Common myeloid progenitor, CD34-positive (primary cell): ENCODE measurements around the gene CABLES2.

Source experiments
- CTCF ChIA-PET: fragments of 350-600 bp; sonication (Branson Sonifier 250); formaldehyde crosslinking; loops from one replicate; lab custom pipeline; 2021; ENCODE audit warnings: antibody characterized with exemption; lab: Charles Lee
- POLR2A ChIA-PET: fragments of 350-600 bp; sonication (Branson Sonifier 250); formaldehyde crosslinking; loops from one replicate; lab custom pipeline; 2021; ENCODE audit warnings: antibody characterized with exemption; lab: Charles Lee
- DNase-seq, 3 donors: peaks; one replicate each; pipeline versions ENCODE4 v3.0.0 to v3.0.0-alpha.2; 2013
- H3K27ac ChIP-seq, 2 experiments: 1 replicate in 1 of 2; 2 replicates in 1 of 2; pipeline ENCODE4 v1.7.0; 2013; ENCODE audit warnings: inconsistent platforms in 2 of 2, low read length in 2 of 2, mild to moderate bottlenecking in 2 of 2, low read depth in 1 of 2, moderate library complexity in 1 of 2; ENCODE audit not compliant: severe bottlenecking in 2 of 2, insufficient read depth in 1 of 2, poor library complexity in 1 of 2
- H3K27me3 ChIP-seq, 5 experiments: replicated peaks in 2 of 5; 1 replicate in 3 of 5; 2 replicates in 2 of 5; pipeline versions ENCODE4 v1.6.1 to v1.7.0; 2013; ENCODE audit warnings: low read length in 4 of 5, mild to moderate bottlenecking in 2 of 5, moderate library complexity in 2 of 5, inconsistent platforms in 1 of 5; ENCODE audit not compliant: insufficient read depth in 5 of 5, control insufficient read depth in 4 of 5
- H3K36me3 ChIP-seq, 4 experiments: 1 replicate in 2 of 4; 2 replicates in 2 of 4; pipeline versions ENCODE4 v1.6.1 to v1.7.0; 2013; ENCODE audit warnings: low read length in 3 of 4, control low read depth in 1 of 4, mild to moderate bottlenecking in 1 of 4; ENCODE audit not compliant: control insufficient read depth in 4 of 4, insufficient read depth in 4 of 4
- H3K4me1 ChIP-seq, 4 experiments: 1 replicate in 3 of 4; 2 replicates in 1 of 4; pipeline versions ENCODE4 v1.6.1 to v1.7.1; 2013; ENCODE audit warnings: low read length in 3 of 4, mild to moderate bottlenecking in 3 of 4, control low read depth in 1 of 4, inconsistent platforms in 1 of 4, moderate library complexity in 1 of 4; ENCODE audit not compliant: control insufficient read depth in 4 of 4, insufficient read depth in 4 of 4; ENCODE audit errors: control extremely low read depth in 1 of 4
- H3K4me3 ChIP-seq, 7 experiments: 1 replicate in 4 of 7; 2 replicates in 3 of 7; pipeline versions ENCODE4 v1.5.1 to v1.7.0; 2013; ENCODE audit warnings: mild to moderate bottlenecking in 7 of 7, low read length in 6 of 7, moderate library complexity in 6 of 7, inconsistent platforms in 2 of 7, low read depth in 2 of 7, control low read depth in 1 of 7; ENCODE audit not compliant: insufficient read depth in 4 of 7, control insufficient read depth in 1 of 7; ENCODE audit errors: extremely low read depth in 1 of 7
- H3K9me3 ChIP-seq, 5 experiments: 1 replicate in 4 of 5; 2 replicates in 1 of 5; pipeline versions ENCODE4 v1.6.1 to v1.7.1; 2013; ENCODE audit warnings: low read length in 4 of 5, mild to moderate bottlenecking in 2 of 5, inconsistent platforms in 1 of 5, low read depth in 1 of 5, moderate library complexity in 1 of 5; ENCODE audit not compliant: control insufficient read depth in 4 of 5, insufficient read depth in 2 of 5; ENCODE audit errors: control extremely low read depth in 1 of 5
- WGBS: methylation state at CpG from one replicate; pipeline ENCODE4 v1.1.5; 2013; ENCODE audit not compliant: insufficient coverage; 5-methylcytosine and 5-hydroxymethylcytosine counted together

Gene CABLES2

GRCh38 chr20:62433658-62434497, 26.8 kb upstream of the CABLES2 start:
- CTCF ChIA-PET = no interaction called here
- no peaks in the 10 kb centered on the region for H3K4me1 ChIP-seq
- H3K27me3 ChIP-seq = peaks cover 0 to 43% (median 16%) of the 10 kb centered on the region in 5 experiments
- H3K4me3 ChIP-seq = no peak overlapping the region
- 31% methylated on average over 26 of the region's 32 CpGs for WGBS
- DNase-seq = no peak
- POLR2A ChIA-PET = no interaction called here
- H3K36me3 ChIP-seq = no peaks in the 10 kb centered on the region
- no peaks in the 10 kb centered on the region for H3K9me3 ChIP-seq
- H3K27ac ChIP-seq = no peak overlapping the region

GRCh38 chr20:62430866-62431447, 23.9 kb upstream of the CABLES2 start:
- H3K4me3 ChIP-seq = no peak overlapping the region
- 82% methylated on average over 23 of the region's 23 CpGs for WGBS
- peaks cover 0 to 3% (median 0%) of the 10 kb centered on the region in 4 experiments for H3K4me1 ChIP-seq
- H3K9me3 ChIP-seq = no peaks in the 10 kb centered on the region
- peaks cover 0 to 40% (median 15%) of the 10 kb centered on the region in 5 experiments for H3K27me3 ChIP-seq
- no peak overlapping the region for H3K27ac ChIP-seq
- ChIA-PET CTCF (interaction anchor here (1.9 kb wide), 1 partner anchor 21 kb away, joined by 6 read pairs; no protein-coding TSS in a partner anchor), POLR2A (no interaction called here)
- DNase-seq = no peak
- H3K36me3 ChIP-seq = no peaks in the 10 kb centered on the region

DNA sequence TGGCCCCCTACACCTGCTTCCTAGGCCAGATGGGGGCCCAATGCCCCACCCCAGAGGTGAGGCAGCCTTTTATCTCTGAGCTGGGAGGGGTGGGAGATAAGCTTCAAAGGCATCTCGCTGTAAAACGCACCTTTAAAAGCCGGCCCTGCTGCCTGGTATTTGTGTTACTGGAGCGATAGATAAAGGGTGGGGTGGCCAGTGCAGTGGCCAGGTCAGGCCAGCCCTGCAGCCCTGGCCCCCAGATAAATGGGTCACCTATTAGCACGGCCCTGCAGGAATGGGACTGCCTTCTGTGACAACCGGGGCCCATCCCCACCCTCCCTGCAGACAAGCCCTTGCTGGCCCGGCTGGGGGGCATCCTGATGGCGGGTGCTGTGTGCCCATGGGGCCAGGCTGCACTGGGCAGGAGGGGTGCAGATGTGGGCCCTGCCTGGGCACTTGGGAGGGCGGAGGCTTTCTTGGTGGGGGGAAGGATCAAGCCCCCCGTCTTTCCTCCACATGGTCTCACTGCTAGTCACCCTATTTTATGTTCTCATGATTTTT, 23.3 kb upstream of the CABLES2 start:
- POLR2A ChIA-PET = no interaction called here
- H3K4me1 ChIP-seq = peaks cover 0 to 3% (median 0%) of the 10 kb centered on the region in 4 experiments
- DNase-seq = no peak
- H3K9me3 ChIP-seq = no peaks in the 10 kb centered on the region
- 90% methylated on average over 6 of the region's 10 CpGs for WGBS
- no peaks in the 10 kb centered on the region for H3K36me3 ChIP-seq
- CTCF ChIA-PET = interaction anchor here (1.9 kb wide), 1 partner anchor 20 kb away, joined by 6 read pairs; no protein-coding TSS in a partner anchor
- H3K4me3 ChIP-seq = no peak overlapping the region
- H3K27ac ChIP-seq = no peak overlapping the region
- peaks cover 0 to 34% (median 11%) of the 10 kb centered on the region in 5 experiments for H3K27me3 ChIP-seq

- ChIA-PET CTCF (interaction anchor here (1.9 kb wide), 1 partner anchor 19 kb away, joined by 6 read pairs; no protein-coding TSS in a partner anchor), POLR2A (no interaction called here)
- DNase-seq = no peak
- peaks cover 0 to 3% (median 0%) of the 10 kb centered on the region in 4 experiments for H3K4me1 ChIP-seq
- WGBS = 92% methylated on average over 17 of the region's 23 CpGs
- no peak overlapping the region for H3K4me3 ChIP-seq
- H3K27ac ChIP-seq = no peak overlapping the region
- H3K9me3 ChIP-seq = no peaks in the 10 kb centered on the region
- no peaks in the 10 kb centered on the region for H3K36me3 ChIP-seq
- peaks cover 0 to 27% (median 9%) of the 10 kb centered on the region in 5 experiments for H3K27me3 ChIP-seq
Observed at GRCh38 chr20:62429455-62430310, 22.6 kb upstream of the CABLES2 start.

DNA sequence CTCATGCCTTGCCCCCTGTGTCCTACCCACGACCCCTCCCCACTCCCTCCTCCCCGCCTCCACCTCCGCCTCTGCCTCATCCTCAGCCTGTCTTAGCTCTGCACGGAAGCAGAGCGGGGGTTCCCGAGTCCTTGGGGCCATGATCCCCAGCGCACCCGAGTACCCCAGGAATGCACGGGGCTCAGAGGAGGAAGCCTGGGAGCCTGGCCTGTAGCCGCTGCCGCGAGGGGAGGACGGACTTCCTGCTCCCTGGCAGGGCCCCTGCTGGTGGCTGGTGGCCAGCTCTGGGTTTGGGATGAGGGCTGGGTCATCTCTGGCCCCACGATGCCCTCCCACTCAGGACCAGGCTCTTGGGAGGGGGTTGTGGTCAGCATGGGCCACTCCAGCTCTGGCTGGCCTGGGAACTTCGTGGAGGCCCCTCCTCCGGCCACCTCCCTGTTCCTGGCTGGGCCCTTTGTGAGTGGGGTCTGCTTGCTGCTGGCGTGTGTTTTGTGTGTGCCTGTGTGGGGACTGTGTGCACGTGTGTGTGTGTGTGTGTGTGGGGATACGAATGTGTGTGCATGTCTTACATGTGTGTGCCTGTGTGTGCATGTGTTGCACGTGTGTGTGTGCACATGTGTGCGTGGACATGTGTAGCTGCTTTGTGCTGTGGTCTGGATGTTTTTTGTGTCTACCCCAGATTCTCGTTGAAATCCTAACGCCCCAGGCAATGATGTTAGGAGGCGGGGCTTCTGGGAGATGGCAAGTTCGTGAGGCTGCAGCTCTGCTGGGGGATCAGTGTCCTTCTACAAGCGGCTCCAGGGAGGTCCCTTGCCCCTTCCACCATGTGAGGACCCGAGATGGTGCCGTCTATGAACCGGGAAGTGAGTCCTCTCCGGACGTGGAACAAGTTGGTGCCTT, 21.6 kb upstream of the CABLES2 start:
- Histone ChIP-seq H3K9me3 (no peaks in the 10 kb centered on the region), H3K27me3 (peaks cover 0 to 24% (median 4%) of the 10 kb centered on the region in 5 experiments), H3K4me1 (peaks cover 0 to 3% (median 0%) of the 10 kb centered on the region in 4 experiments), H3K4me3 (no peak overlapping the region), H3K36me3 (no peaks in the 10 kb centered on the region), H3K27ac (no peak overlapping the region)
- no peak for DNase-seq
- WGBS = 56% methylated on average over 26 of the region's 31 CpGs
- CTCF ChIA-PET = interaction anchor here (1.9 kb wide), 1 partner anchor 18 kb away, joined by 6 read pairs; no protein-coding TSS in a partner anchor
- POLR2A ChIA-PET = no interaction called here

DNA sequence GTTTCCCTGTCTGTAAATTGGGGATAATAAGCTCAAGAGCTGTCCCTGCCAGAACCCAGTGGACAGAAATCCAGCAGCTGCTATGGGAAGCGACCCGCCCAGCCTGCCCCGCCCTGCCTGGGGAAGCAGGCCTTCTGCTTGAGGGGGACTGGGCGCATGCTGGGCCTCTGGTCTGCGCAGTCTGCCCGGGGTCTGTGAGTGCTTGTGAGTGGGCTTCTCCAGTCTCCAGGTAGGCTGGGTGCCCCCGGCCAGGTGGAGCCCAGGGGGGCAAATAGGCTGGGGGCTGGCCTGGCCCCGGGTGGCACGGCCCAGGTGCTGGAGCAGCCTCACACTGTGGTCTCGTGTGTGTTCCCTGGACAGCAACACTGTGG, 20.9 kb upstream of the CABLES2 start:
- H3K36me3 ChIP-seq = no peaks in the 10 kb centered on the region
- CTCF ChIA-PET = no interaction called here
- POLR2A ChIA-PET = no interaction called here
- no peak overlapping the region for H3K4me3 ChIP-seq
- 94% methylated on average over 10 of the region's 10 CpGs for WGBS
- peaks cover 0 to 3% (median 0%) of the 10 kb centered on the region in 4 experiments for H3K4me1 ChIP-seq
- H3K27ac ChIP-seq = no peak overlapping the region
- H3K27me3 ChIP-seq = peaks cover 0 to 24% (median 2%) of the 10 kb centered on the region in 5 experiments
- no peaks in the 10 kb centered on the region for H3K9me3 ChIP-seq
- no peak for DNase-seq
